ENCODE data around the gene TMCO4.

TMCO4 gene

GRCh38 chr1:19785660-19786059 is 14.1 kb downstream of the TMCO4 start:
- no peak for TF ChIP-seq EZH2phosphoT487 (IDR thresholded peaks at IDR 0.05; ENCODE audit: borderline replicate concordance)
- no peak for TF ChIP-seq CTCF (conservative IDR thresholded peaks at IDR 0.05; ENCODE audit: low read length)
- H3K4me1 ChIP-seq (ENCODE audit: insufficient read depth, low read length, poor library complexity, severe bottlenecking) = peaks cover 8% of the 10 kb centered on the region
- H3K27me3 ChIP-seq (ENCODE audit: insufficient read depth, low read length, poor library complexity, severe bottlenecking) = no peaks in the 10 kb centered on the region
- no peak overlapping the region for H3K4me2 ChIP-seq (ENCODE audit: low read depth, low read length, poor library complexity, severe bottlenecking)
- no peaks in the 10 kb centered on the region for H3K9me2 ChIP-seq (replicated peaks; ENCODE audit: low read depth, low read length)
- no peaks in the 10 kb centered on the region for H3F3A ChIP-seq (ENCODE audit: low read depth)
- H3K4me3 ChIP-seq (ENCODE audit: low read length, poor library complexity, severe bottlenecking) = no peak overlapping the region
- H3K9ac ChIP-seq (ENCODE audit: low read depth, low read length, poor library complexity, severe bottlenecking) = no peak overlapping the region
- H2AFZ ChIP-seq (ENCODE audit: low read length) = no peak overlapping the region
- no peaks in the 10 kb centered on the region for H4K20me1 ChIP-seq (ENCODE audit: insufficient read depth, low read length, poor library complexity, severe bottlenecking)
- no peaks in the 10 kb centered on the region for H3K79me2 ChIP-seq (ENCODE audit: insufficient read depth, low read length)
- H3K9me3 ChIP-seq (ENCODE audit: insufficient read depth, low read depth, low read length) = no peaks in the 10 kb centered on the region
- no peaks in the 10 kb centered on the region for H3K36me3 ChIP-seq (ENCODE audit: insufficient read depth, low read length)

GRCh38 chr1:19780267-19780877 is 19.3 kb downstream of the TMCO4 start:
- Histone ChIP-seq H3K4me3 (ENCODE audit: low read length, poor library complexity, severe bottlenecking) (no peak overlapping the region), H3K4me2 (ENCODE audit: low read depth, low read length, poor library complexity, severe bottlenecking) (no peak overlapping the region), H3K79me2 (ENCODE audit: insufficient read depth, low read length) (no peaks in the 10 kb centered on the region), H3K27me3 (ENCODE audit: insufficient read depth, low read length, poor library complexity, severe bottlenecking) (no peaks in the 10 kb centered on the region), H4K20me1 (ENCODE audit: insufficient read depth, low read length, poor library complexity, severe bottlenecking) (no peaks in the 10 kb centered on the region), H3K36me3 (ENCODE audit: insufficient read depth, low read length) (peaks cover 11% of the 10 kb centered on the region; the same call in 1 of the 2 replicates), H2AFZ (ENCODE audit: low read length) (no peak overlapping the region), H3K4me1 (ENCODE audit: insufficient read depth, low read length, poor library complexity, severe bottlenecking) (no peaks in the 10 kb centered on the region), H3K9me3 (ENCODE audit: insufficient read depth, low read depth, low read length) (no peaks in the 10 kb centered on the region), H3K9me2 (replicated peaks; ENCODE audit: low read depth, low read length) (no peaks in the 10 kb centered on the region), H3F3A (ENCODE audit: low read depth) (no peaks in the 10 kb centered on the region), H3K9ac (ENCODE audit: low read depth, low read length, poor library complexity, severe bottlenecking) (no peak overlapping the region)
- no peak for TF ChIP-seq CTCF (conservative IDR thresholded peaks at IDR 0.05; ENCODE audit: low read length)
- TF ChIP-seq EZH2phosphoT487 (IDR thresholded peaks at IDR 0.05; ENCODE audit: borderline replicate concordance) = no peak

- H3K36me3 ChIP-seq (ENCODE audit: insufficient read depth, low read length) = peaks cover 11% of the 10 kb centered on the region; the same call in 1 of the 2 replicates
- H3K27me3 ChIP-seq (ENCODE audit: insufficient read depth, low read length, poor library complexity, severe bottlenecking) = no peaks in the 10 kb centered on the region
- no peaks in the 10 kb centered on the region for H3K79me2 ChIP-seq (ENCODE audit: insufficient read depth, low read length)
Measured at GRCh38 chr1:19776933-19777332, 22.8 kb downstream of the TMCO4 start.

More at GRCh38 chr1:19776933-19777332, 22.8 kb downstream of the TMCO4 start:
- TF ChIP-seq EZH2phosphoT487 (IDR thresholded peaks at IDR 0.05; ENCODE audit: borderline replicate concordance) (no peak), CTCF (conservative IDR thresholded peaks at IDR 0.05; ENCODE audit: low read length) (no peak)
- no peaks in the 10 kb centered on the region for H3K9me2 ChIP-seq (replicated peaks; ENCODE audit: low read depth, low read length)
- no peak overlapping the region for H2AFZ ChIP-seq (ENCODE audit: low read length)
- H3K4me1 ChIP-seq (ENCODE audit: insufficient read depth, low read length, poor library complexity, severe bottlenecking) = no peaks in the 10 kb centered on the region
- H3K9me3 ChIP-seq (ENCODE audit: insufficient read depth, low read depth, low read length) = no peaks in the 10 kb centered on the region
- H3K9ac ChIP-seq (ENCODE audit: low read depth, low read length, poor library complexity, severe bottlenecking) = no peak overlapping the region
- H3F3A ChIP-seq (ENCODE audit: low read depth) = no peaks in the 10 kb centered on the region
- no peaks in the 10 kb centered on the region for H4K20me1 ChIP-seq (ENCODE audit: insufficient read depth, low read length, poor library complexity, severe bottlenecking)
- H3K4me2 ChIP-seq (ENCODE audit: low read depth, low read length, poor library complexity, severe bottlenecking) = no peak overlapping the region
- no peak overlapping the region for H3K4me3 ChIP-seq (ENCODE audit: low read length, poor library complexity, severe bottlenecking)
